Measurements from ENCODE around the gene RPS3. TPM values are rescaled to one million over a fixed set of nuclear protein-coding genes. Genes with fewer than 3 reads are reported as not detected.
A peak's percentile ranks its signal among the peaks of the same experiment; 100 is the strongest.
"Not testable (repeated sequence)": the region's sequence is repeated elsewhere in the genome, so short reads cannot be mapped to it uniquely, and the experiment has no call there.

RPS3 gene
- total RNA-seq, 1 donor from 2014 or later = 511 TPM

GRCh38 chr11:75365711-75366181 lies 33.6 kb upstream of the RPS3 start:
- H3K27ac ChIP-seq = no peak overlapping the region
- TF ChIP-seq CTCF (IDR thresholded peaks at IDR 0.05) = no peak

GRCh38 chr11:75366826-75367225 lies 32.5 kb upstream of the RPS3 start:
- H3K4me1 ChIP-seq; DNase-seq (ENCODE audit: low spot score in 2 of 2); H3K4me3 ChIP-seq; H3K27me3 ChIP-seq; H3K9me3 ChIP-seq; H3K36me3 ChIP-seq; H3K27ac ChIP-seq; intact Hi-C loops (cut with DNase I): not testable (repeated sequence)

More at GRCh38 chr11:75365711-75366181, 33.6 kb upstream of the RPS3 start:
- Histone ChIP-seq H3K36me3 (no peaks in the 10 kb centered on the region), H3K9me3 (peaks cover 0 to 4% of the 10 kb centered on the region in 2 donors), H3K4me1 (no peaks in the 10 kb centered on the region), H3K27me3 (no peaks in the 10 kb centered on the region), H3K4me3 (no peak overlapping the region)
- intact Hi-C loops (cut with DNase I) = no loop called here
- DNase-seq (ENCODE audit: low spot score in 2 of 2) = no peak

GRCh38 chr11:75369560-75370255 lies 29.6 kb upstream of the RPS3 start:
- no peak overlapping the region for H3K4me3 ChIP-seq
- peaks cover 0 to 4% of the 10 kb centered on the region in 2 donors for H3K9me3 ChIP-seq
- H3K4me1 ChIP-seq = no peaks in the 10 kb centered on the region
- intact Hi-C loops (cut with DNase I) = no loop called here
- TF ChIP-seq CTCF (IDR thresholded peaks at IDR 0.05) = no peak
- no peaks in the 10 kb centered on the region for H3K27me3 ChIP-seq
- DNase-seq (ENCODE audit: low spot score in 2 of 2) = no peak
- H3K27ac ChIP-seq = peak overlapping the region in 1 of 2 donors; percentile 10
- no peaks in the 10 kb centered on the region for H3K36me3 ChIP-seq

- H3K4me1 ChIP-seq = no peaks in the 10 kb centered on the region
- no peaks in the 10 kb centered on the region for H3K27me3 ChIP-seq
- no peak overlapping the region for H3K27ac ChIP-seq
- no peak for TF ChIP-seq CTCF (IDR thresholded peaks at IDR 0.05)
- peaks cover 0 to 4% of the 10 kb centered on the region in 2 donors for H3K9me3 ChIP-seq
- no peak overlapping the region for H3K4me3 ChIP-seq
- no peaks in the 10 kb centered on the region for H3K36me3 ChIP-seq
- intact Hi-C loops (cut with DNase I) = no loop called here
- no peak for DNase-seq (ENCODE audit: low spot score in 2 of 2)
These were observed 27.1 kb upstream of the RPS3 start for GRCh38 chr11:75371949-75372876.

- no peak for TF ChIP-seq CTCF (IDR thresholded peaks at IDR 0.05)
- H3K27ac ChIP-seq = no peak overlapping the region
- no peak overlapping the region for H3K4me3 ChIP-seq
- intact Hi-C loops (cut with DNase I) = no loop called here
- DNase-seq (ENCODE audit: low spot score in 2 of 2) = no peak
- H3K4me1 ChIP-seq = no peaks in the 10 kb centered on the region
- H3K9me3 ChIP-seq = peaks cover 0 to 4% of the 10 kb centered on the region in 2 donors
- no peaks in the 10 kb centered on the region for H3K27me3 ChIP-seq
- no peaks in the 10 kb centered on the region for H3K36me3 ChIP-seq
These were observed 26.1 kb upstream of the RPS3 start for GRCh38 chr11:75373201-75373600.

- no peak overlapping the region for H3K4me3 ChIP-seq
- intact Hi-C loops (cut with DNase I) = no loop called here
- no peak for DNase-seq (ENCODE audit: low spot score in 2 of 2)
- H3K27ac ChIP-seq = no peak overlapping the region
- H3K36me3 ChIP-seq = no peaks in the 10 kb centered on the region
- no peak for TF ChIP-seq CTCF (IDR thresholded peaks at IDR 0.05)
- no peaks in the 10 kb centered on the region for H3K4me1 ChIP-seq
- H3K27me3 ChIP-seq = no peaks in the 10 kb centered on the region
- no peaks in the 10 kb centered on the region for H3K9me3 ChIP-seq
These were observed 24.7 kb upstream of the RPS3 start for GRCh38 chr11:75374646-75375045.

Data from ascending aorta (tissue), 2 donors.